GM18520 (cell line): ENCODE results near the gene DBF4B.

Experiments used
- ATAC-seq: cut with Tn5 transposase; IDR thresholded peaks from one replicate; pipeline ENCODE4 v1.9.1; 2021; ENCODE audit not compliant: unreplicated experiment

The DBF4B gene

GRCh38 chr17:44795421-44795820, 87.0 kb downstream of the DBF4B start:
- ATAC-seq = no peak

- no peak for ATAC-seq
Observed at GRCh38 chr17:44795928-44796327, 87.5 kb downstream of the DBF4B start.

GRCh38 chr17:44796731-44797130, 88.3 kb downstream of the DBF4B start:
- no peak for ATAC-seq

- no peak for ATAC-seq
Observed at GRCh38 chr17:44797802-44798201, 89.3 kb downstream of the DBF4B start.

GRCh38 chr17:44798356-44798755, 89.9 kb downstream of the DBF4B start:
- no peak for ATAC-seq
